Anterior cingulate cortex (tissue), 58 donors: ENCODE measurements around the gene FOXI3.
"Not testable (repeated sequence)": the region's sequence is repeated elsewhere in the genome, so short reads cannot be mapped to it uniquely, and the experiment has no call there.

ENCODE experiments used
- DNase-seq, 58 donors: peaks; one replicate each; lab custom pipeline; 2025; lab: John Stamatoyannopoulos, UW

FOXI3 gene

DNA sequence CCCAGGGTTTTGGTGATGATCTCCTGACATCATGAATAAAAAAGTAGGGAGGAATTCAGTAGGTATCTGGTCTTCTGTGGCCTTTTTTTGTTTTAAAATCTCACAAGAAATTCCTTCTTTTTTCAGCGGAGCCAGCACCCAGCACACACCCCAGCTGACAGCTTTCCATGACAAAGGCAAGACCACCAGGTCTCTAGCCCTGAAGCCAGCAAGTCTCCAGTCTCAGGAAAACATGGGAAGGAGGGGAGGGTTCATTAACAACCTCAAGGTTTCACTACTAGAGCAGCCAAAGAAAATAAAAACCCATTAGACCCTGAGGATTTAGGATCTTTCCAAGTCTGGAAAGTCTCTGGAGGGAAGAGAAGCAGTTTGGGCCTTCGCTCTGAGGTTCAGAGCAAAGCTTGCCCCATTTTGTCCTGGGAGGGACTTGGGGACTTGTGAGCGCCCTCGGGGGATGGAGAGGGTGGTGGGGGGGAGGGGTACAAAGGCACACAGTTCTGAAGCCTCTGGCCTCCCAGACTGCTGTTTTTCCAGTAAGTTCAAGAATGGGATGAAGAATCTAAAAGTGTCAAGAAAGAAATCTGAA lies 9.0 kb downstream of the FOXI3 start:
- no peak for DNase-seq

DNA sequence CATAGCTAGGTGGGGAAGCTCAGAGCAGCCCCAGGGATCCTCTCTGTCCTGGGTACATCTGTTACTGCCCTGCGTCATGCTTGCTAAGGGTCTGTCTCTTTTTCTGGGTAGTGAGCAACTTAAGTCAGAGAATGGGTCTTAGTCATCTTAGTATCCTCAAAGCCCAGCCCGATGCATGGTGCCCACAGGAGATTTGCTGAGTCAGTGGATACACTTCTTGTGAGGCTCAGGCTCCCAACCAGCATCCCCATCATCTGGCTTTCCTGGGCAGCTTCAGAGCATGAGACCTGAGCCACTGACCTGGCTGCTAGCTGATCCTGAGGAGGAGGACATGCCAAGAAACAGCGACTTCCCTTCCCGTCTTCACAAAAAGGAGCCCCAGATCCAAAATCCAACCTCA lies 10.0 kb downstream of the FOXI3 start:
- no peak for DNase-seq

DNA sequence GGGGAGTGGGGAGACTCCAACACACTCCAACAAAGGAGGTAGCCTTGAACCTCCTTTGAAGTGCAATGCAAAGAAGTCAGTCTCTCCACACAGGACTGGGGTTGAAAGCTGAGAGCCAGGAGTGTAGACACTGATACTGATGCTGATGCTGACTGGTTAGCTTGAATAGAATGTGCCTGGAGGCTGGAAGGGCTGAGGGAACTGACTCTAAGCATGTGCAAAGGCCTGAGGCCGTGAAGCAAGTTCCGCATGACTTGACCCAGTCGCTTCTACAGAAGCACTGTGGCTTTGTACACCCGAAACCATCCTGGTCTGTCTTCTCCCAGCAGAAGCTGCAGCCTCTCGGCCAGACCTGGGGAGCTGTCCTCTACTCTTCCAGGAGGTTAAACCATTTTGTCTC lies 10.4 kb downstream of the FOXI3 start:
- no peak for DNase-seq

DNA sequence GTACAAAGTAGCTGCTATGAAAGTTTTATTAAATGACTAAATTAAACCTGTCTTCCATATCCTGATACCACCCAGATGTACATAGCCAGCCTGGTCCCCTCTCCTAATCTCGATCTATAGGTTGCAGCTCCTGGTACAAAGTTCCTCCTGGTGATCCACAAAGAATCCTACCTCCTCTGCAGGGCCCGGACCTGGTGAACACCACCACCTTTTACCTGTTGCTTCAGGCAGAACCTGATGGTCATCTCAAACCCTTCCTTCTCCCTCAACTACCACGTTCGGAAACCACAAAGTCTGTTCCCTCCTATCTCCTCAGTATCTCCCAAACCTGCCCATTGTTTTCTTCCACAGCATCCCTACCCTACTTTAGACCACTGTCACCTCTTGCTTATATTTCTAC lies 15.5 kb downstream of the FOXI3 start:
- no peak for DNase-seq

DNA sequence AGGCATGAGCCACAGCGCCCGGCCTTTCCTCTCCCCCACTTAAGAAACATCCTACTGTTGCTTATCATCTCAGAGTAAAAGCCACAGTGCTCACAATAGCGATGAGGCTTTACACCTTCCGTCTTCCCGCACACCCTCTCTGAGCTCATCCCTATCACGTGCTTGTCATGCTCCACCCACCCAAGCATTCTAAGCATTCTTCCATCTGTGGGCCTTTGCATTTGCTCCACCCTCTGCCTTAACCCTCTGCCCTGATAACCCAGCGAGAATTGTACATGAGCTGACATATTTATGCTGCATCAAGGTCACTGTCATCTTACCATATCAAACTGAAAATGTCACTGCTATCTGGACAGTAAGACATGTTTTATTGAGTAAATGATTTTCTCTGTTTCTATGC lies 22.6 kb downstream of the FOXI3 start:
- no peak for DNase-seq

GRCh38 chr2:88423733-88424132 lies 28.8 kb downstream of the FOXI3 start:
- DNase-seq = no peak

- not testable (repeated sequence) for DNase-seq
These were observed 33.4 kb downstream of the FOXI3 start for GRCh38 chr2:88419051-88419450.

DNA sequence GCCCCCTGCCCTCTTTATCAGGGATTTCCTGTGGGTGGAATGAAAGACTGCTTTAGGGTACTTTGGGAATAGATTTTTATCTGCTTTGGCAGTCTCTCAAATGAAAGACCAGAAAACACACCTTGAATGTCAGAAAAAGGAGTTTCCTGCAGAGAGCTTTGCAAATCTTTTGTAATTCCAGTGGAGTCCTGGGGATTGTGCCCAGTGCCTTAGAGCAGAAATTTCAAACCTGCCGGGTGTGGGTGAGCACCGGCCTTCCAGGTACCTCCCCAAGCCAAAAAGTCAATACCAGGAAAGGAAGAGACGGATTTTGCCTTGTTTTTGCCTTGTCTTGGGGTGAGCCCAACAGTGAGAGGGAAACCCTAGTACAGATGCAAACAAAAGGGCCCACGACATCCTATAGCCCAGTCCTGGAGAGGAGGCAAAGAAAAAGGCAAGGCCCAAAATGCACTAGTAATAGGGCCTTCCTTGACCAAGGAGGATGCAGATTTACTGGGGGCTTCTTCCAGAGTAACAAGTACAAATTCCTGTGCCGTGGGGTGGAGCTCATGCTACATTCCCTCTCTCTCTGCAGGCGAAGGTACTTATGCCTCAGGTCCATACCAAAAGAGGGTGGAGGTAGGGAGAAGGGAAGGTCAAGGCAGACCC lies 36.4 kb downstream of the FOXI3 start:
- no peak for DNase-seq

- not testable (repeated sequence) for DNase-seq
These were observed 43.6 kb downstream of the FOXI3 start for GRCh38 chr2:88408870-88409269.

DNA sequence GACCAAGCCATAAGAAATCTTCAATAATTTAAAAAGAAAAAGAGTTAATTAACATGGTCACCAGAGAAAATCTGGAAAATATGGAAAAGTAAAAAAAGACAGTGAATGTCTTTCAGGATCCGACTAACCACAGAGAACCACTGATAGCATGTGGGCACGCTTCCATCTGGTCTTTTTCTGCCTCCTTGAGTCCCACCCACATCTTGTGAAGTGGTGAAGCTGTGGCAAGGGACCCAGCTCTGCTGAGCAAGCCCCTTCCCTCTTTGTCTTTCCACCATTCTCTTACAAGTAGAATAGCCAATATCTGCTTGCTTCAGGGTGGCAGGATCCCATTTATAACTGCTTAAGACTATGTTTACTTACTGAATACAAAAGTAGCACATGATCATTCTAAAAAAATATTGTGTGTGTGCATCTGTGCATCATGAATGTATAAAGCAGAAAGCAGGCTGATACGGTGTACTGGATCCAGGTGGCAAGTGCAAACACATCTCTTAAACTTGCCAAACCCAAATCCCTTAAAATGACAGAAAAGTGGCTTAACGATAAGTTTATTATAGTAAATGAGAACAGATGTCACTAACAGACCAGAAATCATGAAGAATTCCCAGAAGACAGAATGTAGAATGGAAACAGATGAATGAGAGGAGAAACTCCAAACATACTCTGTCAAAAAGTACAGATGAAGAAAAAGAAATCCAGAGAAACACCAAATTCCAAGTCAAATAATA lies 52.3 kb downstream of the FOXI3 start:
- DNase-seq = no peak

- DNase-seq = no peak
These were observed 54.3 kb downstream of the FOXI3 start for GRCh38 chr2:88398180-88398579.
